Neural progenitor cell (in vitro differentiated cells): ENCODE results near the gene ENO3. TPM values are rescaled to one million over a fixed set of nuclear protein-coding genes. Genes with fewer than 3 reads are reported as not detected.

Source experiments
- DNase-seq: peaks from one replicate; pipeline ENCODE4 v3.0.0-alpha.2; 2016; ENCODE audit warnings: low spot score
- H2AFZ ChIP-seq: fragments of 200-600 bp; sonication (generic); replicated peaks from 2 replicates; pipeline ENCODE4 v1.6.1; 2016; ENCODE audit warnings: antibody characterized with exemption
- H3F3A ChIP-seq: fragments of 200-600 bp; sonication (generic); 2 replicates; pipeline ENCODE4 v1.6.1; 2016; ENCODE audit warnings: antibody characterized with exemption, low read depth
- H3K27ac ChIP-seq: fragments of 200-600 bp; sonication (generic); 2 replicates; pipeline ENCODE4 v1.5.1; 2016; ENCODE audit warnings: mild to moderate bottlenecking
- H3K27me3 ChIP-seq: fragments of 200-600 bp; sonication (generic); 2 replicates; pipeline ENCODE4 v1.6.1; 2016; ENCODE audit warnings: mild to moderate bottlenecking, moderate library complexity
- H3K36me3 ChIP-seq: fragments of 200-600 bp; sonication (generic); 2 replicates; pipeline ENCODE4 v1.5.1; 2016
- H3K4me1 ChIP-seq: fragments of 200-600 bp; sonication (generic); 2 replicates; pipeline ENCODE4 v1.6.1; 2016; ENCODE audit warnings: mixed run types
- H3K4me2 ChIP-seq: fragments of 200-600 bp; sonication (generic); 2 replicates; pipeline ENCODE4 v1.6.1; 2016
- H3K4me3 ChIP-seq: fragments of 200-600 bp; sonication (generic); 2 replicates; pipeline ENCODE4 v1.5.1; 2016
- H3K79me2 ChIP-seq: fragments of 200-600 bp; sonication (generic); 2 replicates; pipeline ENCODE4 v1.6.1; 2016; ENCODE audit warnings: low read depth
- H3K9ac ChIP-seq: fragments of 200-600 bp; sonication (generic); 2 replicates; pipeline ENCODE4 v1.6.1; 2016
- H3K9me3 ChIP-seq: fragments of 200-600 bp; sonication (generic); 2 replicates; pipeline ENCODE4 v1.5.1; 2016; ENCODE audit warnings: low read depth
- H4K20me1 ChIP-seq: fragments of 200-600 bp; sonication (generic); 2 replicates; pipeline ENCODE4 v1.6.1; 2016; ENCODE audit warnings: low read depth
- H3K27ac Mint-ChIP-seq: 3 replicates; pipeline ENCODE4 v1.8.0; 2021; ENCODE audit warnings: mixed read lengths
- H3K27me3 Mint-ChIP-seq: 2 replicates; pipeline ENCODE4 v1.8.0; 2022; ENCODE audit warnings: low read depth, mild to moderate bottlenecking, inconsistent platforms, moderate library complexity, mixed read lengths; ENCODE audit not compliant: insufficient read depth
- H3K36me3 Mint-ChIP-seq: 3 replicates; pipeline ENCODE4 v1.8.0; 2021; ENCODE audit warnings: mixed read lengths
- H3K4me1 Mint-ChIP-seq: 3 replicates; pipeline ENCODE4 v1.8.0; 2021; ENCODE audit warnings: mixed read lengths
- H3K4me3 Mint-ChIP-seq: 3 replicates; pipeline ENCODE4 v1.8.0; 2021; ENCODE audit warnings: mild to moderate bottlenecking, moderate library complexity, mixed read lengths
- H3K9me3 Mint-ChIP-seq: 3 replicates; pipeline ENCODE4 v1.8.0; 2020; ENCODE audit warnings: mixed read lengths
- EZH2 ChIP-seq: fragments of 200-600 bp; sonication (generic); IDR thresholded peaks from 2 replicates; pipeline ENCODE4 v1.6.1; 2017; ENCODE audit warnings: antibody characterized with exemption, mild to moderate bottlenecking, moderate library complexity
- EZH2phosphoT487 ChIP-seq: fragments of 200-600 bp; sonication (generic); IDR thresholded peaks from 2 replicates; pipeline ENCODE4 v1.6.1; 2017; ENCODE audit warnings: antibody characterized with exemption
- total RNA-seq: library from RNA; depleted of rRNA; stranded (reverse); fragments of >200 nt; gene quantifications from 2 replicates; pipeline ENCODE4 v1.2.3, GENCODE V29; 2015; ENCODE audit warnings: low replicate concordance
- TF ChIP-seq, protein P1 (sequence below): fragments of 200-600 bp; sonication (generic); IDR thresholded peaks from 2 replicates; pipeline ENCODE4 v1.5.1; 2017; ENCODE audit warnings: antibody characterized with exemption, mild to moderate bottlenecking

Gene ENO3
- total RNA-seq, 1 donor from 2014 or later = 20.8 TPM

DNA sequence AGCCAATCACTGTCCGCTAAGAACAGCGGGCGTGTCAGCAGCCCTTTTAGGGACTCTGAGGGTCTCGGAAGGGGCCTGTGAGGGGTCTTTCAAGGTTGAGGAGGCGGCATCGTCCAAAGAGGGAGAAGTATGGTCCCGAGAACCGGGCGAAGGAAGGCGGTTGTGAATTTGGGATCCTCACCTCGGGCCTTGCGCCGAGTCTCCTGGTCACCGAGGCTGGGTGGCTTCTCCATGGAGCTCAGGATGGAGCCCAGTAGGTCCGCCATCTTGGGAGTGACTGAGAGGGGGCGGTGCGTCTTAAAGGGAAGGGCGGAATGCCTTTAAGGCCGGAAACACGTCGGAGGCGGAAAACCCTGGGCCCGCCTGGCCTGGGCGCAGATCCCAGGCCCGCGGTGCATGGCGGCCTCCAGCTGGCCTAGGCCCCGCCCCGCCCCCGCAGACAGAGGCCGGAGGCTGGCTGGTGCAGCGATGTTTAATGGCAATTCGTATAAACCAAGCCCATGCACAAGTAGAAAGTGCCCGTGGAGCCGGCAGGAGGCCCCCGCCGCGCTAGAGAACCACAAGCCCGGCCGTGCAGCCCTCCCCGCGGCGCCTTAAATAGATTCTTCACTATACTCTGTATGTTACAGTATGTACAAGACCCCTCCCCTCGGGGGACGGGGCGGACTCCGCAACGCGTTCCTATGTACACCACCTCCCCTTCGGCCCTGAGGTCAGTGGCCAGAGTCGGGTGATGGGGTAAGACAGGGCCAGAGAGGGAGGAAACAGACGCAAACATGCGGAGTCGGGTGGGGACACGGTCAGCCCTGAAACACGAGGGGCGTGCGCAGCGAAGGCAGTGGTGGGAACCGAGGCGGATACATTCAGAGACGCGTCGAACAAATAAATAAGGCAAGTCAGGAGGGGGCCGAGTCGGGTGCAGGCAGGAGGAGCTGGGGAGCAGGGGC is 16.9 kb downstream of the ENO3 start, which contains the start of gene SPAG7:
Gene SPAG7, minus strand, starts transcription at position 279 of the 947 bp plus-strand sequence. Its CDS starts 13 bp downstream, at position 266.
- peak within 1 kb of the TSS; percentile 95 for H3K4me2 ChIP-seq
- H3K4me1 ChIP-seq = peaks cover 14% of the 10 kb centered on the region
- no peaks in the 10 kb centered on the region for H3K36me3 ChIP-seq
- DNase-seq = peak; percentile 97
- H3K9ac ChIP-seq = peak within 1 kb of the TSS; percentile 79
- Mint-ChIP-seq H3K27ac (no peak within 1 kb of the TSS), H3K4me3 (no peak within 1 kb of the TSS), H3K4me1 (peaks cover 32% of the 10 kb centered on the region), H3K27me3 (peaks cover 8% of the 10 kb centered on the region), H3K9me3 (peaks cover 7% of the 10 kb centered on the region), H3K36me3 (peaks cover 22% of the 10 kb centered on the region)
- H3K79me2 ChIP-seq = peaks cover 38% of the 10 kb centered on the region
- TF ChIP-seq EZH2phosphoT487 (no peak), EZH2 (no peak)
- TF ChIP-seq, protein P1, sequence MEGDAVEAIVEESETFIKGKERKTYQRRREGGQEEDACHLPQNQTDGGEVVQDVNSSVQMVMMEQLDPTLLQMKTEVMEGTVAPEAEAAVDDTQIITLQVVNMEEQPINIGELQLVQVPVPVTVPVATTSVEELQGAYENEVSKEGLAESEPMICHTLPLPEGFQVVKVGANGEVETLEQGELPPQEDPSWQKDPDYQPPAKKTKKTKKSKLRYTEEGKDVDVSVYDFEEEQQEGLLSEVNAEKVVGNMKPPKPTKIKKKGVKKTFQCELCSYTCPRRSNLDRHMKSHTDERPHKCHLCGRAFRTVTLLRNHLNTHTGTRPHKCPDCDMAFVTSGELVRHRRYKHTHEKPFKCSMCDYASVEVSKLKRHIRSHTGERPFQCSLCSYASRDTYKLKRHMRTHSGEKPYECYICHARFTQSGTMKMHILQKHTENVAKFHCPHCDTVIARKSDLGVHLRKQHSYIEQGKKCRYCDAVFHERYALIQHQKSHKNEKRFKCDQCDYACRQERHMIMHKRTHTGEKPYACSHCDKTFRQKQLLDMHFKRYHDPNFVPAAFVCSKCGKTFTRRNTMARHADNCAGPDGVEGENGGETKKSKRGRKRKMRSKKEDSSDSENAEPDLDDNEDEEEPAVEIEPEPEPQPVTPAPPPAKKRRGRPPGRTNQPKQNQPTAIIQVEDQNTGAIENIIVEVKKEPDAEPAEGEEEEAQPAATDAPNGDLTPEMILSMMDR = no peak
- no peaks in the 10 kb centered on the region for H3K9me3 ChIP-seq
- peaks cover 32% of the 10 kb centered on the region for H4K20me1 ChIP-seq
- H3K4me3 ChIP-seq = peak within 1 kb of the TSS; percentile 65
- peaks cover 31% of the 10 kb centered on the region for H3F3A ChIP-seq
- H2AFZ ChIP-seq = peak within 1 kb of the TSS; percentile 78
- H3K27ac ChIP-seq = peak within 1 kb of the TSS; percentile 93
- H3K27me3 ChIP-seq = peaks cover 3% of the 10 kb centered on the region

DNA sequence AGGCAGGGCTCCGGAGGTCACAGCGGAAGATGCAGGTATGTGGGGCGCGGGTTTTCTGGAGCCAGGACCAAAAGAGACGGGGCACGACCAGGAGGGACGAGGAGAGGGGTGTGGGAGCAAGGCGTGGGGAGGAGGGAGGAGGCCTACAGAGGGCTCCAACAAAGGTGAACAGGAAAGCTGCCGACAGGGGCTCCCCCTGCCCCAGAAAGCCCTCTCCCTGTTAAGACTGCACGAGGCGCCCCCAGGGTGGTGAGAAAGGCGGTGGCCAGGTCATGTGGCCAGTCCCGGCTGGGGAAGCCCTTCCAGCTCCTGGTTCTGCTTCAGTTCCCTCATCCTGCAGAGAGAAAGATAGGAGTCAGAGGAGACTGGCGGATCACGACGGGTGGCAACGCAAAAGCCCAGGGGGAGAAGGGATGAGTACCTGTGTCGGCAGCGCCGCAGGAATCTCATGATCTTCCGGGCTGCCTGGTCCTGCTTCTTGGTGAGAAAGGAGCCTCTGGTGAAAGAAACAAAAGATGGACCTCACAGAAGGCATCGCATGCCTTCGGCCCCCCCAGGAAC is 17.6 kb downstream of the ENO3 start:
- peaks cover 7% of the 10 kb centered on the region for H3K9me3 Mint-ChIP-seq
- peaks cover 23% of the 10 kb centered on the region for H3K36me3 Mint-ChIP-seq
- Histone ChIP-seq H3K27me3 (peaks cover 7% of the 10 kb centered on the region), H3K79me2 (peaks cover 38% of the 10 kb centered on the region), H3K27ac (peak overlapping the region; percentile 73), H3F3A (peaks cover 31% of the 10 kb centered on the region), H3K9ac (peak overlapping the region; percentile 43), H3K4me2 (peak overlapping the region; percentile 95), H2AFZ (peak overlapping the region; percentile 35), H3K4me1 (peaks cover 14% of the 10 kb centered on the region), H3K9me3 (no peaks in the 10 kb centered on the region), H3K4me3 (peak overlapping the region; percentile 65), H3K36me3 (no peaks in the 10 kb centered on the region), H4K20me1 (peaks cover 39% of the 10 kb centered on the region)
- DNase-seq = peak; percentile 60
- H3K27ac Mint-ChIP-seq = no peak overlapping the region
- H3K27me3 Mint-ChIP-seq = peaks cover 8% of the 10 kb centered on the region
- TF ChIP-seq EZH2phosphoT487 (no peak), EZH2 (no peak)
- TF ChIP-seq, protein P1 = no peak
- H3K4me1 Mint-ChIP-seq = peaks cover 32% of the 10 kb centered on the region
- no peak overlapping the region for H3K4me3 Mint-ChIP-seq

DNA sequence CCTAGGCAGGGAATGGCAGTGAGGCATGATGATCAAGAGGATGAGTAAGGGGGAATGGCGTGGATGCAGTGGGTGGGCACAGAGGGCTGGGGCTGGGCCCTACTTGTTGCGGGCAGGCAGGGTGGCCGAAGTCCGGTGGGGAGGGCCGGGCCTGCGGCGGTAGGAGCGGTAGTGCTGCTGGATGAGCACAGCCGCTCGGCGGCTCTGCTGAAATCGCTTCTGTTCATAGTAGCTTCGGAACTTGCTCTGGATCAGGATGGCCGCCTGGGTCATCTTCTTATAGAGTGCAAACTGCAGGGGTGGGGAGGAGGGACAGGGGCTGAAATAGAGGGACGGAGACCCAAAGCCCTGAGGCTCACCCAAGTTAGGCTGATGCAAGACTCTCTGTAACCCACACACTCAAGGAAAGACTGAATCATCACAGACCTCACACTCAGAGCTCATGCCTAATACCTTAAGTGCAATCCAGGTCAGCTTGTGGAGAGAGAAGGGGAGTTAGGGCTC is 18.2 kb downstream of the ENO3 start:
- Histone ChIP-seq H2AFZ (no peak overlapping the region), H3K79me2 (peaks cover 38% of the 10 kb centered on the region)

More for the DNA sequence above, 18.2 kb downstream of the ENO3 start:
- peak overlapping the region; percentile 65 for H3K4me3 ChIP-seq
- H3K4me3 Mint-ChIP-seq = no peak overlapping the region
- no peak overlapping the region for H3K27ac Mint-ChIP-seq
- TF ChIP-seq EZH2 (no peak), EZH2phosphoT487 (no peak)
- TF ChIP-seq, protein P1 = no peak
- H3K27me3 Mint-ChIP-seq = peaks cover 8% of the 10 kb centered on the region
- no peaks in the 10 kb centered on the region for H3K36me3 ChIP-seq
- H3K4me2 ChIP-seq = peak overlapping the region; percentile 95
- peak overlapping the region; percentile 43 for H3K9ac ChIP-seq
- peaks cover 7% of the 10 kb centered on the region for H3K9me3 Mint-ChIP-seq
- peaks cover 34% of the 10 kb centered on the region for H3K4me1 Mint-ChIP-seq
- peaks cover 14% of the 10 kb centered on the region for H3K4me1 ChIP-seq
- DNase-seq = no peak
- H3K27me3 ChIP-seq = peaks cover 7% of the 10 kb centered on the region
- H3K9me3 ChIP-seq = no peaks in the 10 kb centered on the region
- H3K27ac ChIP-seq = no peak overlapping the region
- H4K20me1 ChIP-seq = peaks cover 40% of the 10 kb centered on the region
- peaks cover 23% of the 10 kb centered on the region for H3K36me3 Mint-ChIP-seq
- H3F3A ChIP-seq = peaks cover 31% of the 10 kb centered on the region
